DND-41 (cell line): ENCODE results near the gene CACNA2D3.

ENCODE experiments used
- EZH2 ChIP-seq: IDR thresholded peaks from 3 replicates; pipeline ENCODE4 v1.6.1; 2012; ENCODE audit warnings: borderline replicate concordance, low read depth, mild to moderate bottlenecking, moderate library complexity, low read length, inconsistent platforms; ENCODE audit not compliant: severe bottlenecking
- TF ChIP-seq, protein P1 (sequence below): IDR thresholded peaks from 2 replicates; pipeline ENCODE4 v1.5.1; 2012; ENCODE audit warnings: borderline replicate concordance, low read length, moderate library complexity, mild to moderate bottlenecking; ENCODE audit not compliant: poor library complexity, severe bottlenecking; ENCODE audit errors: extremely low read depth

GRCh38 chr3:54222316-54222715 is 100.0 kb downstream of the CACNA2D3 start:
- TF ChIP-seq, protein P1, sequence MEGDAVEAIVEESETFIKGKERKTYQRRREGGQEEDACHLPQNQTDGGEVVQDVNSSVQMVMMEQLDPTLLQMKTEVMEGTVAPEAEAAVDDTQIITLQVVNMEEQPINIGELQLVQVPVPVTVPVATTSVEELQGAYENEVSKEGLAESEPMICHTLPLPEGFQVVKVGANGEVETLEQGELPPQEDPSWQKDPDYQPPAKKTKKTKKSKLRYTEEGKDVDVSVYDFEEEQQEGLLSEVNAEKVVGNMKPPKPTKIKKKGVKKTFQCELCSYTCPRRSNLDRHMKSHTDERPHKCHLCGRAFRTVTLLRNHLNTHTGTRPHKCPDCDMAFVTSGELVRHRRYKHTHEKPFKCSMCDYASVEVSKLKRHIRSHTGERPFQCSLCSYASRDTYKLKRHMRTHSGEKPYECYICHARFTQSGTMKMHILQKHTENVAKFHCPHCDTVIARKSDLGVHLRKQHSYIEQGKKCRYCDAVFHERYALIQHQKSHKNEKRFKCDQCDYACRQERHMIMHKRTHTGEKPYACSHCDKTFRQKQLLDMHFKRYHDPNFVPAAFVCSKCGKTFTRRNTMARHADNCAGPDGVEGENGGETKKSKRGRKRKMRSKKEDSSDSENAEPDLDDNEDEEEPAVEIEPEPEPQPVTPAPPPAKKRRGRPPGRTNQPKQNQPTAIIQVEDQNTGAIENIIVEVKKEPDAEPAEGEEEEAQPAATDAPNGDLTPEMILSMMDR: no peak
- no peak for TF ChIP-seq EZH2
